ENCODE measurements around the gene SHISA6. TPM values are rescaled to one million over a fixed set of nuclear protein-coding genes. Genes with fewer than 3 reads are reported as not detected.
"Not testable (repeated sequence)": the region's sequence is repeated elsewhere in the genome, so short reads cannot be mapped to it uniquely, and the experiment has no call there.

SHISA6 gene
- total RNA-seq, 3 donors from 2014 or later, result 0.20 to 0.77 (median 0.73) TPM

- no peak overlapping the region for H3K4me3 ChIP-seq
- no peak for TF ChIP-seq CTCF (IDR thresholded peaks at IDR 0.05)
- H3K36me3 ChIP-seq (ENCODE audit: low read depth), result no peaks in the 10 kb centered on the region
- intact Hi-C loops (cut with DNase I, micrococcal nuclease), result no loop called here
- ATAC-seq, result no peak
- no peaks in the 10 kb centered on the region for H3K4me1 ChIP-seq (ENCODE audit: low read depth)
- H3K9me3 ChIP-seq, result no peaks in the 10 kb centered on the region
- DNase-seq, result no peak
Measured at GRCh38 chr17:11309033-11309432, 68.0 kb downstream of the SHISA6 start.

- H3K4me1 ChIP-seq (ENCODE audit: low read depth), result no peaks in the 10 kb centered on the region
- intact Hi-C loops (cut with DNase I, micrococcal nuclease), result no loop called here
- ATAC-seq, result no peak
- H3K9me3 ChIP-seq, result no peaks in the 10 kb centered on the region
- DNase-seq, result no peak
- no peaks in the 10 kb centered on the region for H3K36me3 ChIP-seq (ENCODE audit: low read depth)
- H3K4me3 ChIP-seq, result no peak overlapping the region
- TF ChIP-seq CTCF (IDR thresholded peaks at IDR 0.05), result no peak
Measured at GRCh38 chr17:11309850-11310249, 68.8 kb downstream of the SHISA6 start.

- DNase-seq; H3K9me3 ChIP-seq; ATAC-seq; H3K4me1 ChIP-seq (ENCODE audit: low read depth); intact Hi-C loops (cut with DNase I, micrococcal nuclease); H3K4me3 ChIP-seq; H3K36me3 ChIP-seq (ENCODE audit: low read depth): not testable (repeated sequence)
Measured at GRCh38 chr17:11316451-11316850, 75.4 kb downstream of the SHISA6 start.

GRCh38 chr17:11318207-11318606 is 77.2 kb downstream of the SHISA6 start:
- no peak overlapping the region for H3K4me3 ChIP-seq
- no peak for DNase-seq
- no peak for TF ChIP-seq CTCF (IDR thresholded peaks at IDR 0.05)
- H3K4me1 ChIP-seq (ENCODE audit: low read depth), result no peaks in the 10 kb centered on the region
- no peak for ATAC-seq
- no peaks in the 10 kb centered on the region for H3K9me3 ChIP-seq
- intact Hi-C loops (cut with DNase I, micrococcal nuclease), result no loop called here
- no peaks in the 10 kb centered on the region for H3K36me3 ChIP-seq (ENCODE audit: low read depth)

- DNase-seq, result no peak
- intact Hi-C loops (cut with DNase I, micrococcal nuclease), result no loop called here
- Histone ChIP-seq H3K4me3 (no peak overlapping the region), H3K36me3 (ENCODE audit: low read depth) (no peaks in the 10 kb centered on the region), H3K4me1 (ENCODE audit: low read depth) (no peaks in the 10 kb centered on the region), H3K9me3 (no peaks in the 10 kb centered on the region)
- no peak for ATAC-seq
- no peak for TF ChIP-seq CTCF (IDR thresholded peaks at IDR 0.05)
Measured at GRCh38 chr17:11319894-11320293, 78.9 kb downstream of the SHISA6 start.

- Histone ChIP-seq H3K9me3 (no peaks in the 10 kb centered on the region), H3K36me3 (ENCODE audit: low read depth) (no peaks in the 10 kb centered on the region), H3K4me3 (no peak overlapping the region), H3K4me1 (ENCODE audit: low read depth) (no peaks in the 10 kb centered on the region)
- ATAC-seq (no peak), DNase-seq (no peak)
- intact Hi-C loops (cut with DNase I, micrococcal nuclease), result no loop called here
- no peak for TF ChIP-seq CTCF (IDR thresholded peaks at IDR 0.05)
Measured at GRCh38 chr17:11324021-11324420, 83.0 kb downstream of the SHISA6 start.

Measured in mucosa of descending colon (tissue), 3 donors.